SK-N-MC (cell line): Measurements from ENCODE around the gene SHBG.
"Not testable (repeated sequence)": the region's sequence is repeated elsewhere in the genome, so short reads cannot be mapped to it uniquely, and the experiment has no call there.

Source experiments
- DNase-seq: peaks from one replicate; pipeline ENCODE4 v3.0.0-alpha.2; 2011; ENCODE audit warnings: low read depth, low spot score
- H3K27ac ChIP-seq: fragments of 200-600 bp; sonication (generic); 2 replicates; pipeline ENCODE4 v1.5.1; 2016; ENCODE audit warnings: mixed run types
- H3K36me3 ChIP-seq: fragments of 200-600 bp; sonication (generic); 2 replicates; pipeline ENCODE4 v1.6.1; 2017; ENCODE audit warnings: antibody characterized with exemption, low read length, mixed read lengths; ENCODE audit not compliant: insufficient read depth
- H3K4me3 ChIP-seq: fragments of 200-600 bp; sonication (generic); 2 replicates; pipeline ENCODE4 v1.5.1; 2016
- H3K9ac ChIP-seq: fragments of 200-600 bp; sonication (generic); 2 replicates; pipeline ENCODE4 v1.8.0; 2017; ENCODE audit warnings: mixed run types, mixed read lengths; ENCODE audit not compliant: insufficient read length
- H3K9me3 ChIP-seq: fragments of 200-600 bp; sonication (generic); 2 replicates; pipeline ENCODE4 v1.6.1; 2017; ENCODE audit warnings: low read depth, mild to moderate bottlenecking, antibody characterized with exemption, low read length, moderate library complexity, mixed read lengths
- EZH2 ChIP-seq: fragments of 200-600 bp; sonication (generic); IDR thresholded peaks from one replicate; pipeline ENCODE4 v1.6.1; 2017; ENCODE audit warnings: antibody characterized with exemption
- FOXP2 ChIP-seq: optimal IDR thresholded peaks from 2 replicates; pipeline ENCODE3; 2011; ENCODE audit warnings: mild to moderate bottlenecking, moderate library complexity; ENCODE audit not compliant: insufficient read depth; ENCODE audit errors: extremely low read length, control extremely low read depth
- POLR2AphosphoS5 ChIP-seq: IDR thresholded peaks from 2 replicates; pipeline ENCODE4 v1.6.1; 2012; ENCODE audit warnings: mild to moderate bottlenecking, low read depth, low read length, borderline replicate concordance

SHBG gene

GRCh38 chr17:7588553-7589203, 41.3 kb upstream of the SHBG start:
- Histone ChIP-seq H3K36me3 (peaks cover 40% of the 10 kb centered on the region), H3K4me3 (no peak overlapping the region)

GRCh38 chr17:7589204-7589868, 40.6 kb upstream of the SHBG start:
- no peak overlapping the region for H3K27ac ChIP-seq
- no peak for DNase-seq
- no peak for TF ChIP-seq FOXP2
- no peak for TF ChIP-seq EZH2
- no peak for TF ChIP-seq POLR2AphosphoS5
- no peaks in the 10 kb centered on the region for H3K9me3 ChIP-seq
- H3K4me3 ChIP-seq: no peak overlapping the region
- peaks cover 46% of the 10 kb centered on the region for H3K36me3 ChIP-seq
- H3K9ac ChIP-seq: no peak overlapping the region

More at GRCh38 chr17:7588553-7589203, 41.3 kb upstream of the SHBG start:
- no peak for TF ChIP-seq POLR2AphosphoS5
- TF ChIP-seq EZH2: no peak
- TF ChIP-seq FOXP2: no peak
- DNase-seq: no peak
- Histone ChIP-seq H3K9ac (no peak overlapping the region), H3K9me3 (no peaks in the 10 kb centered on the region), H3K27ac (no peak overlapping the region)

GRCh38 chr17:7589891-7590691, 39.8 kb upstream of the SHBG start, which contains the start of gene SOX15:
Gene SOX15, minus strand, starts transcription at chr17:7590094. Its CDS starts 418 bp downstream, at chr17:7589676.
- H3K9me3 ChIP-seq: no peaks in the 10 kb centered on the region
- no peak within 1 kb of the TSS for H3K9ac ChIP-seq
- H3K4me3 ChIP-seq: no peak within 1 kb of the TSS
- TF ChIP-seq FOXP2: no peak
- no peak for TF ChIP-seq POLR2AphosphoS5
- TF ChIP-seq EZH2: no peak
- peak within 1 kb of the TSS; percentile 70 for H3K27ac ChIP-seq
- H3K36me3 ChIP-seq: peaks cover 53% of the 10 kb centered on the region
- DNase-seq: no peak

- H3K36me3 ChIP-seq: peaks cover 59% of the 10 kb centered on the region
- peak overlapping the region; percentile 70 for H3K27ac ChIP-seq
Observed at GRCh38 chr17:7590743-7591142, 39.2 kb upstream of the SHBG start.

GRCh38 chr17:7591596-7591995, 38.3 kb upstream of the SHBG start:
- no peaks in the 10 kb centered on the region for H3K9me3 ChIP-seq
- peaks cover 67% of the 10 kb centered on the region for H3K36me3 ChIP-seq
- DNase-seq: no peak
- no peak overlapping the region for H3K27ac ChIP-seq
- no peak overlapping the region for H3K9ac ChIP-seq
- no peak overlapping the region for H3K4me3 ChIP-seq
- no peak for TF ChIP-seq POLR2AphosphoS5
- TF ChIP-seq FOXP2: no peak
- TF ChIP-seq EZH2: no peak

More at GRCh38 chr17:7590743-7591142, 39.2 kb upstream of the SHBG start:
- no peak overlapping the region for H3K9ac ChIP-seq
- DNase-seq: no peak
- TF ChIP-seq EZH2 (no peak), FOXP2 (no peak), POLR2AphosphoS5 (no peak)
- no peaks in the 10 kb centered on the region for H3K9me3 ChIP-seq
- H3K4me3 ChIP-seq: no peak overlapping the region

- H3K27ac ChIP-seq: no peak overlapping the region
- no peaks in the 10 kb centered on the region for H3K9me3 ChIP-seq
- no peak overlapping the region for H3K9ac ChIP-seq
- TF ChIP-seq EZH2 (no peak), POLR2AphosphoS5 (no peak), FOXP2 (no peak)
- H3K36me3 ChIP-seq: peaks cover 70% of the 10 kb centered on the region
- DNase-seq: no peak
- no peak overlapping the region for H3K4me3 ChIP-seq
Observed at GRCh38 chr17:7592422-7593021, 37.4 kb upstream of the SHBG start.

GRCh38 chr17:7593296-7593695, 36.6 kb upstream of the SHBG start:
- no peak for TF ChIP-seq FOXP2
- TF ChIP-seq POLR2AphosphoS5: no peak
- TF ChIP-seq EZH2: no peak
- Histone ChIP-seq H3K36me3 (peaks cover 71% of the 10 kb centered on the region), H3K9ac (no peak overlapping the region), H3K4me3 (no peak overlapping the region), H3K9me3 (no peaks in the 10 kb centered on the region), H3K27ac (no peak overlapping the region)
- no peak for DNase-seq

- not testable (repeated sequence) for DNase-seq, H3K9me3 ChIP-seq, H3K27ac ChIP-seq, H3K4me3 ChIP-seq, H3K9ac ChIP-seq
- peaks cover 83% of the 10 kb centered on the region for H3K36me3 ChIP-seq
Observed at GRCh38 chr17:7597561-7597960, 32.4 kb upstream of the SHBG start.
